Stromal cell of bone marrow (primary cell): ENCODE measurements around the gene CCDC15.

Experiments used
- DNase-seq: peaks from one replicate; pipeline ENCODE4 v3.0.0-alpha.2; 2012; ENCODE audit warnings: low read depth

CCDC15 gene

GRCh38 chr11:125068368-125068767 lies 114.4 kb downstream of the CCDC15 start:
- no peak for DNase-seq

GRCh38 chr11:125069008-125069407 lies 115.0 kb downstream of the CCDC15 start:
- no peak for DNase-seq

GRCh38 chr11:125069796-125070195 lies 115.8 kb downstream of the CCDC15 start:
- DNase-seq: no peak

GRCh38 chr11:125070699-125071254 lies 116.8 kb downstream of the CCDC15 start:
- peak; percentile 49 for DNase-seq

GRCh38 chr11:125071435-125071834 lies 117.4 kb downstream of the CCDC15 start:
- DNase-seq: no peak

- DNase-seq: no peak
Measured at GRCh38 chr11:125071846-125072217, 117.8 kb downstream of the CCDC15 start.

- no peak for DNase-seq
Measured at GRCh38 chr11:125072218-125072960, 118.4 kb downstream of the CCDC15 start.

- DNase-seq: no peak
Measured at GRCh38 chr11:125072961-125073590, 119.1 kb downstream of the CCDC15 start.

- no peak for DNase-seq
Measured at GRCh38 chr11:125073616-125074483, 119.8 kb downstream of the CCDC15 start.

GRCh38 chr11:125074511-125075241 lies 120.7 kb downstream of the CCDC15 start:
- no peak for DNase-seq

- DNase-seq: no peak
Measured at GRCh38 chr11:125075242-125075625, 121.2 kb downstream of the CCDC15 start.

GRCh38 chr11:125075900-125076317 lies 121.9 kb downstream of the CCDC15 start:
- peak; percentile 23 for DNase-seq

- DNase-seq: no peak
Measured at GRCh38 chr11:125076378-125076945, 122.5 kb downstream of the CCDC15 start.

GRCh38 chr11:125078016-125078415 lies 124.0 kb downstream of the CCDC15 start:
- DNase-seq: no peak

GRCh38 chr11:125078516-125079140 lies 124.6 kb downstream of the CCDC15 start:
- DNase-seq: no peak

GRCh38 chr11:125079151-125079877 lies 125.3 kb downstream of the CCDC15 start:
- no peak for DNase-seq

- DNase-seq: no peak
Measured at GRCh38 chr11:125079878-125080530, 126.0 kb downstream of the CCDC15 start.

- no peak for DNase-seq
Measured at GRCh38 chr11:125080531-125080911, 126.5 kb downstream of the CCDC15 start.

- no peak for DNase-seq
Measured at GRCh38 chr11:125081098-125081798, 127.2 kb downstream of the CCDC15 start.
